ENCODE measurements around the gene CFL1.
"Not testable (repeated sequence)": the region's sequence is repeated elsewhere in the genome, so short reads cannot be mapped to it uniquely, and the experiment has no call there.

CFL1 gene

GRCh38 chr11:65856689-65857499 is 1.1 kb downstream of the CFL1 start:
- DNase-seq = peak; percentile 84 to 87

GRCh38 chr11:65855927-65856363 is 2.0 kb downstream of the CFL1 start:
- no peak for DNase-seq

GRCh38 chr11:65854852-65855837 is 2.8 kb downstream of the CFL1 start:
- DNase-seq = no peak

- DNase-seq = no peak
These were observed 3.8 kb downstream of the CFL1 start for GRCh38 chr11:65854161-65854592.

- DNase-seq = no peak
These were observed 4.6 kb downstream of the CFL1 start for GRCh38 chr11:65853246-65853979.

GRCh38 chr11:65852508-65853245 is 5.3 kb downstream of the CFL1 start:
- no peak for DNase-seq

- DNase-seq = no peak
These were observed 6.0 kb downstream of the CFL1 start for GRCh38 chr11:65851811-65852507.

- no peak for DNase-seq
These were observed 6.8 kb downstream of the CFL1 start for GRCh38 chr11:65851083-65851579.

- DNase-seq = no peak
These were observed 7.5 kb downstream of the CFL1 start for GRCh38 chr11:65850217-65851082.

- DNase-seq = no peak
These were observed 8.2 kb downstream of the CFL1 start for GRCh38 chr11:65849771-65850216.

GRCh38 chr11:65849366-65849765 is 8.6 kb downstream of the CFL1 start:
- DNase-seq = no peak

- not testable (repeated sequence) for DNase-seq
These were observed 9.3 kb downstream of the CFL1 start for GRCh38 chr11:65848693-65849092.

- no peak for DNase-seq
These were observed 10.2 kb downstream of the CFL1 start for GRCh38 chr11:65847746-65848145.

- DNase-seq = no peak
These were observed 13.6 kb downstream of the CFL1 start for GRCh38 chr11:65844231-65844872.

GRCh38 chr11:65843811-65844210 is 14.2 kb downstream of the CFL1 start:
- DNase-seq = no peak

GRCh38 chr11:65842144-65842543 is 15.8 kb downstream of the CFL1 start:
- DNase-seq = no peak

- no peak for DNase-seq
These were observed 23.8 kb downstream of the CFL1 start for GRCh38 chr11:65834202-65834601.

GRCh38 chr11:65833297-65834030 is 24.5 kb downstream of the CFL1 start, which contains the start of gene SNX32:
Gene SNX32, plus strand, starts transcription at chr11:65833963. Its CDS starts 103 bp downstream, at chr11:65834066.
- peak; percentile 96 to 98 for DNase-seq

GRCh38 chr11:65832231-65832630 is 25.7 kb downstream of the CFL1 start:
- not testable (repeated sequence) for DNase-seq

All from activated CD4-positive, alpha-beta T cell treated with anti-CD3 and anti-CD28 coated beads, Interleukin-2, amount 50 U/mL, for 48 hours (primary cell).